NB4 (cell line): Measurements from ENCODE around the gene RABL3.
"Not testable (repeated sequence)": the region's sequence is repeated elsewhere in the genome, so short reads cannot be mapped to it uniquely, and the experiment has no call there.

Experiments
- DNase-seq: peaks from one replicate; pipeline ENCODE4 v3.0.0; 2010; ENCODE audit warnings: low read depth
- H3K4me3 ChIP-seq: one replicate; pipeline ENCODE4 v1.5.1; 2011; ENCODE audit warnings: mild to moderate bottlenecking, low read depth, low read length, moderate library complexity
- CTCF ChIP-seq: IDR thresholded peaks from one replicate; pipeline ENCODE4 v1.5.1; 2012; ENCODE audit warnings: low read depth, low read length
- MAX ChIP-seq: IDR thresholded peaks from 2 replicates; pipeline ENCODE4 v1.6.1; 2011; ENCODE audit warnings: low read depth, low read length
- MYC ChIP-seq: IDR thresholded peaks from 2 replicates; pipeline ENCODE4 v1.6.1; 2011; ENCODE audit warnings: low read depth, low read length
- POLR2A ChIP-seq: IDR thresholded peaks from 2 replicates; pipeline ENCODE4 v1.6.1; 2011; ENCODE audit warnings: mild to moderate bottlenecking; ENCODE audit not compliant: insufficient read length; ENCODE audit errors: extremely low read depth

RABL3 gene

DNA sequence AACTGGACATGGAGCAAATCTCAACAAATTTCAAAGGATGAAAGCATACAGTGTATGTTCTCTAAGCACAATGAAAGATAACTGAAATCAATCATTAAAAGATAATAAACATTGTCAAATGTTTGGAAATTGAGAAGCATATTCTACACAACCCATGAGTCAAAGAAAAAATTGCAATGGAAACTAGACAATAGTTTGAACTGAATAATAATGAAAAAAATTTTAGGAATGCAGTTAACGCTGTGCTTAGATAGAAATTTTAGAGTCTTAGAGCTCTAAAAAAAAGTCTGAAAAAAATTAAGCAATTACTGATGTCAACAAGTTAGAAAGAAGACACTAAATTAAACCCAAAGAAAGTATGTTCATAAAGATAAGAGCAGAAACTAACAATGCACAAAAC lies 15.5 kb downstream of the RABL3 start:
- no peak for DNase-seq
- H3K4me3 ChIP-seq, result no peak overlapping the region
- TF ChIP-seq MYC (no peak), CTCF (no peak), POLR2A (no peak)

DNA sequence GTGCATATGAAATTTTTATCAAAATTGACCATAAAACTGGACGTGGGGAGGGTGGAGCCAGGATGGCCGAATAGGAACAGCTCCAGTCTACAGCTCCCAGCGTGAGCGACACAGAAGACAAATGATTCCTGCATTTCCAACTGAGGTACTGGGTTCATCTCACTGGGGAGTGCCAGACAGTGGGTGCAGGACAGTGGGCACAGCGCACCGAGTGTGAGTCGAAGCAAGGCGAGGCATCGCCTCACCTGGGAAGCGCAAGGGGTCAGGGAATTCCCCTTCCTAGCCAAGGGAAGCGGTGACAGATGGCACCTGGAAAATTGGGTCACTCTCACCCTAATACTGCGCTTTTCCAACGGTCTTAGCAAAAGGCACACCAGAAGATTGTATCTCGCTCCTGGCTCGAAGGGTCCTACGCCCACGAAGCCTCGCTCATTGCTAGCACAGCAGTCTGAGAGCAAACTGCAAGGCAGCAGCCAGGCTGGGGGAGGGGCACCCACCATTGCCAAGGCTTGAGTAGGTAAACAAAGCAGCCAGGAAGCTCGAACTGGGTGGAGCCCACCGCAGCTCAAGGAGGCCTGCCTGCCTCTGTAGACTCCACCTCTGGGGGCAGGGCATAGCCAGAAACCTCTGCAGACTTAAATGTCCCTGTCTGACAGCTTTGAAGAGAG lies 23.0 kb downstream of the RABL3 start:
- not testable (repeated sequence) for H3K4me3 ChIP-seq, DNase-seq

GRCh38 chr3:120713262-120713661 lies 29.1 kb downstream of the RABL3 start:
- TF ChIP-seq POLR2A (no peak), MYC (no peak), CTCF (no peak)
- no peak overlapping the region for H3K4me3 ChIP-seq
- DNase-seq, result no peak

DNA sequence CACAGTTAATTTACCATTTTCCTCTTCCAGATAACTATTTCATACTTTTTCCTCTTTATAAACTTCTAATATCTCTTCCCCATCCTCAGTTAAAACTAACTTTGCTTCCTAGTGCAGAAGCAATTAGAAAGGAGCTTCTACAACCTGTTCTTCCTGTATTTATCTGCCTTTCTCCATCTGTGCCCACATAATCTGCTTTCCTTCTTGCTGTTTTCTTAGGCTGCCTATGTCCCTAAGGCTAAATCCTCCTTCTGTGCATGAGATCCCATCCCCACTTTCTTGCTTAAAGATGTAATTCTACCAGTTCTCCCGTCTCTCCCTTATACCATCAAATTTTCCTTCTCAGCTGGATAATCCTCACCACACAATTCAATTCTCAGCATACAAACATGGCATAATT lies 31.9 kb downstream of the RABL3 start:
- no peak overlapping the region for H3K4me3 ChIP-seq
- no peak for DNase-seq
- TF ChIP-seq MYC, result no peak
- no peak for TF ChIP-seq CTCF
- TF ChIP-seq MAX, result no peak
- no peak for TF ChIP-seq POLR2A

DNA sequence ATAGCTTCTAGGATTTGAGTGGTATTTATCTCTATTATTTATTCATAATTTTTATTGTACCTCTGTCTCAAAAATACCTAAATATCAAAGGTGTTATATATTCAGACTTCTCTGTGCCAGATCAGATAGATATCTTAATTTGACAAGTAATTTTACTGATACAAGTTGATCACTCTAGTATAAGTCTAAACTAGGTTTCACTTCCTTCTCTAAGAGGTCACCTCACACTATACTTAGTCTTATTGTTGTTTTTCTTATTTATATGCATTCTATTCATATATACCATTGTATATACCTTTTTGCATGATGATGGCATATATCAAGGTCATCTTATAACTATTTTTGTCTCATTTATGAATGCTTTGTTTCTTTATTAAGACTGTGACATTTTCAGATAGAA lies 33.9 kb downstream of the RABL3 start:
- TF ChIP-seq CTCF, result no peak
- no peak for TF ChIP-seq POLR2A
- DNase-seq, result no peak
- H3K4me3 ChIP-seq, result no peak overlapping the region

DNA sequence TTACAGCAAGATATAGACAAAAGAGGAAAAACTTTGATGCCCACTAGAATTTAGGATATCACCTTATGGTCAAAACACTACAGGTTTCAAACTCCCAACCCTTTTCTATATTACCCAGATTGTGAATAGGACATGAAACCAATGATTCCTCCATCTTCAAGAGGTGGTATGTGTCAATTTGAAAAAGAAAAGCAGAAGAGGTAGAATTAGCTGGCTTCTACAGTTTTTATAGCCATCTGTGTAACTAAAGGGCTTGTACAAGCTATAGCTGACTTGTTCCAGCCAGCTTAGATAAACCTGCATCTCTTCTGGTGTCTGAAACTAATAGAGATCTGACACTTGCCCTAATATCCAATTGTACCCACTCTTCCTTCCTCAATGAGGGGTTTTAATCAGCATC lies 35.4 kb downstream of the RABL3 start:
- DNase-seq, result no peak
- TF ChIP-seq MYC, result no peak
- TF ChIP-seq CTCF, result no peak
- TF ChIP-seq POLR2A, result no peak
- no peak for TF ChIP-seq MAX
- no peak overlapping the region for H3K4me3 ChIP-seq

- no peak for DNase-seq
- H3K4me3 ChIP-seq, result no peak overlapping the region
- TF ChIP-seq MYC (no peak), MAX (no peak), CTCF (no peak), POLR2A (no peak)
Observed at GRCh38 chr3:120705884-120706582, 36.3 kb downstream of the RABL3 start.
